ENCODE results near the gene COPZ2.
A peak's percentile ranks its signal among the peaks of the same experiment; 100 is the strongest.

COPZ2 gene

DNA sequence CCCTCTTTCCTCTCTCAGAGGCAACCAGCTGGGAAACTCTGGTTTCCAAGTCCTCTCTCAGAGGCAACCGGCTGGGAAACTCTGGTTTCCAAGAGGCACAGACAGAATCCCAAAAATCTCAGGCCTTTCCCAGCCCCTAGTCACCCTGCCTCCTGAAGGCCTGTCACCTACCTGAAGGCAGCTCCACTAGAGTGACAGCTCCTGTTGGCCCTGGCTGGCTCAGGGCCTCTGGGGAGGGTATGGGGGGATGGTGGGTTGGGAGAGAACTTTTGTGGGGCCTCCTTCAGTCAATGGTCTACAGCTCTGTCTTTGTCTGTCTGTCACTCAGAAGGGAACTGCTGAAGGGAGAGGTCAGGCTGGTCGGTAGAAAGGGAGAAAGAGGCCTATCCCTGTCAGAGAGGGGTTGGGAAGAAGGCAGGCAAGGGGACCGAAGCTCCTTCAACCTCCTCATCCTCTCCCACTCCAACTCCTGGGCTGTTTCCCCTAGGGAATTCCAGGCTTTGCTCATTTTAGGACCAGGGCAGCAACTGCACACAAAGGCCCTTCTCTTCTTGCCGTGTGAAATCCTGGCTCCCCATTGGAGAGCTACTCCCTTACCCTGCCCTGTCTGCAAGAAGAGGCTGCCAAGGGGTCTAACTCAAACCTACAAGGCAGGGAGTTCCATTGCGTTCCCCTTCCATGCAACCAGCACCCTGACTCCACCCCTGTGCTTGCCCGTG lies 23.6 kb downstream of the COPZ2 start:
- no peak for TF ChIP-seq EZH2phosphoT487 (IDR thresholded peaks at IDR 0.05; ENCODE audit: borderline replicate concordance)
- TF ChIP-seq, protein P1, sequence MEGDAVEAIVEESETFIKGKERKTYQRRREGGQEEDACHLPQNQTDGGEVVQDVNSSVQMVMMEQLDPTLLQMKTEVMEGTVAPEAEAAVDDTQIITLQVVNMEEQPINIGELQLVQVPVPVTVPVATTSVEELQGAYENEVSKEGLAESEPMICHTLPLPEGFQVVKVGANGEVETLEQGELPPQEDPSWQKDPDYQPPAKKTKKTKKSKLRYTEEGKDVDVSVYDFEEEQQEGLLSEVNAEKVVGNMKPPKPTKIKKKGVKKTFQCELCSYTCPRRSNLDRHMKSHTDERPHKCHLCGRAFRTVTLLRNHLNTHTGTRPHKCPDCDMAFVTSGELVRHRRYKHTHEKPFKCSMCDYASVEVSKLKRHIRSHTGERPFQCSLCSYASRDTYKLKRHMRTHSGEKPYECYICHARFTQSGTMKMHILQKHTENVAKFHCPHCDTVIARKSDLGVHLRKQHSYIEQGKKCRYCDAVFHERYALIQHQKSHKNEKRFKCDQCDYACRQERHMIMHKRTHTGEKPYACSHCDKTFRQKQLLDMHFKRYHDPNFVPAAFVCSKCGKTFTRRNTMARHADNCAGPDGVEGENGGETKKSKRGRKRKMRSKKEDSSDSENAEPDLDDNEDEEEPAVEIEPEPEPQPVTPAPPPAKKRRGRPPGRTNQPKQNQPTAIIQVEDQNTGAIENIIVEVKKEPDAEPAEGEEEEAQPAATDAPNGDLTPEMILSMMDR (conservative IDR thresholded peaks at IDR 0.05; ENCODE audit: low read length), result no peak
- H2AFZ ChIP-seq (ENCODE audit: low read length), result no peak overlapping the region
- H3K4me3 ChIP-seq (ENCODE audit: low read length, poor library complexity, severe bottlenecking), result no peak overlapping the region
- no peak overlapping the region for H3K4me2 ChIP-seq (ENCODE audit: low read depth, low read length, poor library complexity, severe bottlenecking)
- H4K20me1 ChIP-seq (ENCODE audit: insufficient read depth, low read length, poor library complexity, severe bottlenecking), result no peaks in the 10 kb centered on the region
- no peak overlapping the region for H3K9ac ChIP-seq (ENCODE audit: low read depth, low read length, poor library complexity, severe bottlenecking)
- no peaks in the 10 kb centered on the region for H3K27me3 ChIP-seq (ENCODE audit: insufficient read depth, low read length, poor library complexity, severe bottlenecking)
- no peaks in the 10 kb centered on the region for H3K36me3 ChIP-seq (ENCODE audit: insufficient read depth, low read length)
- H3K9me3 ChIP-seq (ENCODE audit: insufficient read depth, low read depth, low read length), result no peaks in the 10 kb centered on the region
- no peaks in the 10 kb centered on the region for H3K9me2 ChIP-seq (replicated peaks; ENCODE audit: low read depth, low read length)
- peaks cover 12% of the 10 kb centered on the region for H3K4me1 ChIP-seq (ENCODE audit: insufficient read depth, low read length, poor library complexity, severe bottlenecking)
- H3F3A ChIP-seq (ENCODE audit: low read depth), result no peaks in the 10 kb centered on the region
- no peaks in the 10 kb centered on the region for H3K79me2 ChIP-seq (ENCODE audit: insufficient read depth, low read length)

DNA sequence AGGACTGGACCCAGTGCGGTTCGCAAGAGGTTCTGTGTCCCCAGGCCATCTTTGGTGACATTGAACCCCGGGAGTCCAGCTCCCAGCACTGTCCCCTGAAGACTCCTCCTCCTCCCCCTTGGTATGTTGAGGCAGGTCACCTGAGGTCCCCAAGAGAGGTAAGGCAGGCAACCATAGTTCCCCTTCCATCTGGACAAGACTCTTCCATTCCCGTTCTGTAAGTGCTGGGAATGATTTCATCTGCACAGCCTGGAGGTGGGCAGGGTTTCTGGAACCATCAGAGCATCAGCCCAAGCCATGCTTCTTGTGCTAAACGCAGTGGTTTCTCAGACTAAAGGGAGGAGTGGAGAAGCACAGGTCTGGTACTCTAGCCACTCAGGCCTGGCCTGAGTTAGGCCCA lies 24.9 kb downstream of the COPZ2 start:
- no peaks in the 10 kb centered on the region for H4K20me1 ChIP-seq (ENCODE audit: insufficient read depth, low read length, poor library complexity, severe bottlenecking)
- no peak overlapping the region for H3K9ac ChIP-seq (ENCODE audit: low read depth, low read length, poor library complexity, severe bottlenecking)
- no peaks in the 10 kb centered on the region for H3K79me2 ChIP-seq (ENCODE audit: insufficient read depth, low read length)
- peak overlapping the region; percentile 84 for H3K4me3 ChIP-seq (ENCODE audit: low read length, poor library complexity, severe bottlenecking)
- H3K9me2 ChIP-seq (replicated peaks; ENCODE audit: low read depth, low read length), result no peaks in the 10 kb centered on the region
- H3K36me3 ChIP-seq (ENCODE audit: insufficient read depth, low read length), result no peaks in the 10 kb centered on the region
- no peaks in the 10 kb centered on the region for H3F3A ChIP-seq (ENCODE audit: low read depth)
- H3K9me3 ChIP-seq (ENCODE audit: insufficient read depth, low read depth, low read length), result no peaks in the 10 kb centered on the region
- peaks cover 12% of the 10 kb centered on the region for H3K4me1 ChIP-seq (ENCODE audit: insufficient read depth, low read length, poor library complexity, severe bottlenecking)
- peak overlapping the region; percentile 100 for H3K4me2 ChIP-seq (ENCODE audit: low read depth, low read length, poor library complexity, severe bottlenecking)
- H3K27me3 ChIP-seq (ENCODE audit: insufficient read depth, low read length, poor library complexity, severe bottlenecking), result no peaks in the 10 kb centered on the region
- no peak overlapping the region for H2AFZ ChIP-seq (ENCODE audit: low read length)
- TF ChIP-seq, protein P1 (conservative IDR thresholded peaks at IDR 0.05; ENCODE audit: low read length), result no peak
- no peak for TF ChIP-seq EZH2phosphoT487 (IDR thresholded peaks at IDR 0.05; ENCODE audit: borderline replicate concordance)

DNA sequence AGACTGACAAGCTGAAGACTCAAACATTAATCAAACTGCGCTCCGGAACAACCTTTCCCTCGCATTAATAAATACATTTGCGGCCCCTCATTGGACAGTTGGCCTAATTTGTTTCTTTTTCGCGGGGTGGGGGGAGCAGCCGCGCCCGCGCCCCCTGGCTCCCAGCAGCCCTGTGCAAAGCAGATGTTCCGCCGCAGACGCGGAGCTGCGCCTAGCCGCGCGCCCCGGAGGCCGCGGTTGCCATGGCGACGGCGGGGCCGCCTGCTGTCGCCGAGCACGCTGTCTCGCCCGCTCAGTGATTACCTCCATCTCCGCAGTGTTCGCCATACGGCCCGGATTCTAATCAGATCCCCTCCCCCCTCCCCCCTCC lies 25.5 kb downstream of the COPZ2 start:
- Histone ChIP-seq H3K27me3 (ENCODE audit: insufficient read depth, low read length, poor library complexity, severe bottlenecking) (no peaks in the 10 kb centered on the region), H3K4me2 (ENCODE audit: low read depth, low read length, poor library complexity, severe bottlenecking) (peak overlapping the region; percentile 100), H3K79me2 (ENCODE audit: insufficient read depth, low read length) (no peaks in the 10 kb centered on the region), H3K9ac (ENCODE audit: low read depth, low read length, poor library complexity, severe bottlenecking) (peak overlapping the region; percentile 76), H3K4me1 (ENCODE audit: insufficient read depth, low read length, poor library complexity, severe bottlenecking) (peaks cover 12% of the 10 kb centered on the region), H3K9me3 (ENCODE audit: insufficient read depth, low read depth, low read length) (no peaks in the 10 kb centered on the region), H2AFZ (ENCODE audit: low read length) (peak overlapping the region; percentile 100), H3K9me2 (replicated peaks; ENCODE audit: low read depth, low read length) (no peaks in the 10 kb centered on the region), H4K20me1 (ENCODE audit: insufficient read depth, low read length, poor library complexity, severe bottlenecking) (no peaks in the 10 kb centered on the region), H3K4me3 (ENCODE audit: low read length, poor library complexity, severe bottlenecking) (peak overlapping the region; percentile 84), H3K36me3 (ENCODE audit: insufficient read depth, low read length) (no peaks in the 10 kb centered on the region), H3F3A (ENCODE audit: low read depth) (no peaks in the 10 kb centered on the region)
- TF ChIP-seq, protein P1 (conservative IDR thresholded peaks at IDR 0.05; ENCODE audit: low read length), result no peak; the same call in 1 of the 2 replicates

All from Loucy (cell line).